ENCODE results near the gene C9orf153. TPM values are rescaled to one million over a fixed set of nuclear protein-coding genes. Genes with fewer than 3 reads are reported as not detected.
"Not testable (repeated sequence)": the region's sequence is repeated elsewhere in the genome, so short reads cannot be mapped to it uniquely, and the experiment has no call there.

The C9orf153 gene
- total RNA-seq, 2 donors from 2014 or later = 1.3 to 7.6 TPM

GRCh38 chr9:86300701-86301100 is 41.2 kb upstream of the C9orf153 start:
- TF ChIP-seq POLR2A (IDR thresholded peaks at IDR 0.05) (no peak), CTCF (IDR thresholded peaks at IDR 0.05) (no peak)
- no peaks in the 10 kb centered on the region for H3K4me1 ChIP-seq
- H3K36me3 ChIP-seq (replicated peaks in 1 of 2; ENCODE audit: insufficient read depth in 1 of 2, low read depth in 2 of 2) = peaks cover 14 to 59% of the 10 kb centered on the region in 2 donors
- DNase-seq = no peak
- 89 to 90% methylated on average over 2 of the region's 2 CpGs for WGBS, 2 donors
- H3K27ac ChIP-seq = no peak overlapping the region
- ATAC-seq = no peak
- no peak overlapping the region for H3K4me3 ChIP-seq
- H3K27me3 ChIP-seq = no peaks in the 10 kb centered on the region
- intact Hi-C loops (cut with DNase I) = no loop called here
- H3K9me3 ChIP-seq = no peaks in the 10 kb centered on the region

GRCh38 chr9:86298873-86299272 is 39.4 kb upstream of the C9orf153 start:
- no peaks in the 10 kb centered on the region for H3K4me1 ChIP-seq
- peaks cover 14 to 50% of the 10 kb centered on the region in 2 donors for H3K36me3 ChIP-seq (replicated peaks in 1 of 2; ENCODE audit: insufficient read depth in 1 of 2, low read depth in 2 of 2)
- no peaks in the 10 kb centered on the region for H3K9me3 ChIP-seq
- H3K4me3 ChIP-seq = no peak overlapping the region
- DNase-seq (no peak), ATAC-seq (no peak)
- H3K27me3 ChIP-seq = no peaks in the 10 kb centered on the region
- no peak overlapping the region for H3K27ac ChIP-seq
- 85 to 87% methylated on average over 11 of the region's 11 CpGs for WGBS, 2 donors
- intact Hi-C loops (cut with DNase I) = no loop called here
- TF ChIP-seq POLR2A (IDR thresholded peaks at IDR 0.05) (no peak), CTCF (IDR thresholded peaks at IDR 0.05) (no peak)

- intact Hi-C loops (cut with DNase I) = not testable (repeated sequence)
These were observed 30.9 kb upstream of the C9orf153 start for GRCh38 chr9:86290341-86290740.

GRCh38 chr9:86288499-86289198 is 29.2 kb upstream of the C9orf153 start:
- WGBS, 2 donors = 87 to 90% methylated on average over 6 of the region's 6 CpGs
- H3K4me3 ChIP-seq = no peak overlapping the region
- H3K36me3 ChIP-seq (replicated peaks in 1 of 2; ENCODE audit: insufficient read depth in 1 of 2, low read depth in 2 of 2) = no peaks in the 10 kb centered on the region
- no peak overlapping the region for H3K27ac ChIP-seq
- no peaks in the 10 kb centered on the region for H3K9me3 ChIP-seq
- TF ChIP-seq POLR2A (IDR thresholded peaks at IDR 0.05) (no peak), CTCF (IDR thresholded peaks at IDR 0.05) (no peak)
- ATAC-seq (no peak), DNase-seq (no peak)
- no peaks in the 10 kb centered on the region for H3K27me3 ChIP-seq
- no peaks in the 10 kb centered on the region for H3K4me1 ChIP-seq
- intact Hi-C loops (cut with DNase I) = no loop called here

More at GRCh38 chr9:86290341-86290740, 30.9 kb upstream of the C9orf153 start:
- H3K4me3 ChIP-seq; H3K9me3 ChIP-seq; H3K4me1 ChIP-seq; DNase-seq; H3K36me3 ChIP-seq (replicated peaks in 1 of 2; ENCODE audit: insufficient read depth in 1 of 2, low read depth in 2 of 2); H3K27ac ChIP-seq; ATAC-seq; H3K27me3 ChIP-seq: not testable (repeated sequence)
- WGBS, 2 donors = 79 to 82% methylated on average over 6 of the region's 6 CpGs

- ATAC-seq = no peak
- TF ChIP-seq CTCF (IDR thresholded peaks at IDR 0.05) (no peak), POLR2A (IDR thresholded peaks at IDR 0.05) (no peak)
- H3K4me1 ChIP-seq = peaks cover 5% of the 10 kb centered on the region
- no peak for DNase-seq
- H3K27me3 ChIP-seq = no peaks in the 10 kb centered on the region
- H3K36me3 ChIP-seq (replicated peaks in 1 of 2; ENCODE audit: insufficient read depth in 1 of 2, low read depth in 2 of 2) = no peaks in the 10 kb centered on the region
- intact Hi-C loops (cut with DNase I) = no loop called here
- H3K27ac ChIP-seq = no peak overlapping the region
- 64 to 83% methylated on average over 7 of the region's 7 CpGs for whole genome bisulfite sequencing, 2 donors
- no peaks in the 10 kb centered on the region for H3K9me3 ChIP-seq
- H3K4me3 ChIP-seq = no peak overlapping the region
These were observed 27.6 kb upstream of the C9orf153 start for GRCh38 chr9:86287013-86287412.

All from body of pancreas (tissue), 4 donors.